HFF-Myc (cell line): ENCODE results near the gene PI4KA.
"Not testable (repeated sequence)": the region's sequence is repeated elsewhere in the genome, so short reads cannot be mapped to it uniquely, and the experiment has no call there.

Source experiments
- DNase-seq: peaks from one replicate; pipeline ENCODE4 v3.0.0-alpha.2; 2011; ENCODE audit warnings: low read depth; ENCODE audit errors: extremely low read depth
- H3K4me3 ChIP-seq: replicated peaks from 2 replicates; pipeline ENCODE4 v1.5.1; 2011; ENCODE audit warnings: low read depth, mild to moderate bottlenecking, control low read depth, low read length
- CTCF ChIP-seq: IDR thresholded peaks from 2 replicates; pipeline ENCODE4 v1.5.1; 2012; ENCODE audit warnings: mild to moderate bottlenecking, low read depth, low read length, control low read depth; ENCODE audit errors: missing control alignments

Gene PI4KA

GRCh38 chr22:20858615-20859416, at the start of gene PI4KA, which contains the start of gene SNAP29:
PI4KA (minus strand) TSS chr22:20858811; CDS start chr22:20858725, 86 bp downstream.
SNAP29 (plus strand) TSS chr22:20859007; CDS start chr22:20859111, 104 bp downstream.
- no peak for TF ChIP-seq CTCF
- peak within 1 kb of the TSS; percentile 84 for H3K4me3 ChIP-seq
- DNase-seq: peak; percentile 91

- DNase-seq: no peak
- H3K4me3 ChIP-seq: no peak overlapping the region
- no peak for TF ChIP-seq CTCF
Observed at GRCh38 chr22:20906387-20906767, 47.8 kb upstream of the PI4KA start.

GRCh38 chr22:20905415-20906386, 47.1 kb upstream of the PI4KA start:
- DNase-seq: no peak
- no peak overlapping the region for H3K4me3 ChIP-seq
- TF ChIP-seq CTCF: no peak

- no peak overlapping the region for H3K4me3 ChIP-seq
- no peak for DNase-seq
- TF ChIP-seq CTCF: no peak
Observed at GRCh38 chr22:20904980-20905355, 46.4 kb upstream of the PI4KA start.

- H3K4me3 ChIP-seq: no peak overlapping the region
- peak; percentile 48 for DNase-seq
- no peak for TF ChIP-seq CTCF
Observed at GRCh38 chr22:20904008-20904979, 45.7 kb upstream of the PI4KA start.

GRCh38 chr22:20903093-20903492, 44.5 kb upstream of the PI4KA start:
- no peak for DNase-seq
- H3K4me3 ChIP-seq: no peak overlapping the region
- TF ChIP-seq CTCF: no peak

- H3K4me3 ChIP-seq, DNase-seq: not testable (repeated sequence)
Observed at GRCh38 chr22:20901093-20902033, 42.8 kb upstream of the PI4KA start.
